C4-2B (cell line): ENCODE data around the gene SHLD1.

Experiments
- ZFX ChIP-seq: fragments of 450-650 bp; IDR thresholded peaks from 2 replicates; pipeline ENCODE4 v1.6.1; 2017
- TF ChIP-seq, protein P1 (sequence below): fragments of 450-650 bp; conservative IDR thresholded peaks from 2 replicates; pipeline ENCODE4 v1.5.1; 2017; ENCODE audit warnings: mild to moderate bottlenecking

DNA sequence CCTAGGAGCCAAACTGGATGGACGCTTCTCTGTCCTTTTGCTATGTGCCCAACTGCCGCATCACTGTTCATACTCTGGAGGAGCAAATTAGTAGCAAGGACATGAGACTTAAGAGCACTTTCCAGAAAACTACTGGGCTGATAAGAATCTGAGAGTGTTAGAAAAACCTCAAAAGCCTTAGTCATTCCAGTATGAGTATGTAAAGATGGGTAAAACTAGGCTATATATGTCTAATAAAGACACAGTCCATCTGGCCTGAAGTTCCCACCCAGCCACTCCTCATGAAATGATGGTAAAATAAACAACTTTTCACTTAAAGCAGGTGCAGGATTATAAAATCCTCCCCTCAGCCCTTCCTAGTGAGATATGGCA lies 30.6 kb downstream of the SHLD1 start:
- TF ChIP-seq, protein P1, sequence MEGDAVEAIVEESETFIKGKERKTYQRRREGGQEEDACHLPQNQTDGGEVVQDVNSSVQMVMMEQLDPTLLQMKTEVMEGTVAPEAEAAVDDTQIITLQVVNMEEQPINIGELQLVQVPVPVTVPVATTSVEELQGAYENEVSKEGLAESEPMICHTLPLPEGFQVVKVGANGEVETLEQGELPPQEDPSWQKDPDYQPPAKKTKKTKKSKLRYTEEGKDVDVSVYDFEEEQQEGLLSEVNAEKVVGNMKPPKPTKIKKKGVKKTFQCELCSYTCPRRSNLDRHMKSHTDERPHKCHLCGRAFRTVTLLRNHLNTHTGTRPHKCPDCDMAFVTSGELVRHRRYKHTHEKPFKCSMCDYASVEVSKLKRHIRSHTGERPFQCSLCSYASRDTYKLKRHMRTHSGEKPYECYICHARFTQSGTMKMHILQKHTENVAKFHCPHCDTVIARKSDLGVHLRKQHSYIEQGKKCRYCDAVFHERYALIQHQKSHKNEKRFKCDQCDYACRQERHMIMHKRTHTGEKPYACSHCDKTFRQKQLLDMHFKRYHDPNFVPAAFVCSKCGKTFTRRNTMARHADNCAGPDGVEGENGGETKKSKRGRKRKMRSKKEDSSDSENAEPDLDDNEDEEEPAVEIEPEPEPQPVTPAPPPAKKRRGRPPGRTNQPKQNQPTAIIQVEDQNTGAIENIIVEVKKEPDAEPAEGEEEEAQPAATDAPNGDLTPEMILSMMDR, result no peak
- no peak for TF ChIP-seq ZFX
